Glutamatergic neuron (in vitro differentiated cells): Measurements from ENCODE around the gene BSND. TPM values are rescaled to one million over a fixed set of nuclear protein-coding genes. Genes with fewer than 3 reads are reported as not detected.

ENCODE experiments used
- DNase-seq: peaks from one replicate; pipeline ENCODE4 v3.0.0; 2022
- H3K27ac Mint-ChIP-seq: one replicate; pipeline ENCODE4 v1.8.0; 2020; ENCODE audit warnings: mild to moderate bottlenecking, mixed read lengths, inconsistent platforms; ENCODE audit not compliant: unreplicated experiment
- H3K27me3 Mint-ChIP-seq: one replicate; pipeline ENCODE4 v1.8.0; 2020; ENCODE audit warnings: mild to moderate bottlenecking, moderate library complexity, mixed read lengths, inconsistent platforms; ENCODE audit not compliant: unreplicated experiment
- H3K36me3 Mint-ChIP-seq: one replicate; pipeline ENCODE4 v1.8.0; 2020; ENCODE audit warnings: mild to moderate bottlenecking, mixed read lengths, inconsistent platforms; ENCODE audit not compliant: unreplicated experiment
- H3K4me1 Mint-ChIP-seq: one replicate; pipeline ENCODE4 v1.8.0; 2020; ENCODE audit warnings: mild to moderate bottlenecking, low read depth, mixed read lengths, inconsistent platforms; ENCODE audit not compliant: unreplicated experiment
- H3K4me3 Mint-ChIP-seq: one replicate; pipeline ENCODE4 v1.8.0; 2020; ENCODE audit warnings: mild to moderate bottlenecking, mixed read lengths, inconsistent platforms; ENCODE audit not compliant: unreplicated experiment
- H3K9me3 Mint-ChIP-seq: one replicate; pipeline ENCODE4 v1.8.0; 2020; ENCODE audit warnings: mild to moderate bottlenecking, moderate library complexity, mixed read lengths, inconsistent platforms; ENCODE audit not compliant: unreplicated experiment
- CTCF ChIP-seq: fragments of 200-600 bp; sonication (generic); IDR thresholded peaks from one replicate; pipeline ENCODE4 v1.5.0; 2021; ENCODE audit not compliant: partially characterized antibody, unreplicated experiment
- total RNA-seq: library from RNA; stranded (reverse); fragmentation: NEBNext Ultra II Directional; extraction: Animal tissue kit (Norgen Biotek cat#: 25700); gene quantifications from one replicate; pipeline ENCODE4 v1.2.1, GENCODE V29; 2021; ENCODE audit not compliant: unreplicated experiment

BSND gene
- total RNA-seq, 1 donor from 2014 or later: not detected

DNA sequence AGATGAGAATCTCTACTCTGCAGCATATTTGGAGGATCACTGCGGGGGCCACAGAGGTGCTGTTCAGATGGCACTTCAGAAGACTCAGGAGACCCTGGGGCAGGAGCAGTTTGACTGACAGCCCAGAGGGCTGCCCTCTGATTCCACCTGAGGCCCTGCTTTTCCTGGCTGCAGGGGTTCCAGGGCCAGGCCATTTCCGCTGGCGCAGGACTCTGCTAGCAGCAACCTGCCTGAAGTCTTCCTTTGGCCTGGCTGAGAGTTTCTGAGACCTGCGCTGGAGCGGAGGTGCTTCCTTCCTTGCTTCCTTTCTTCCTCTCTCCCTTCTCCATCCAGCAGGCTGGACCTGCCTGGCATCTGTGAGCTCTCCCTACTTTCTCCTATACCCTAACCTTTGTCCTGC is 52.4 kb downstream of the BSND start:
- peaks cover 3% of the 10 kb centered on the region for H3K9me3 Mint-ChIP-seq
- no peak overlapping the region for H3K27ac Mint-ChIP-seq
- H3K4me3 Mint-ChIP-seq: no peak overlapping the region

GRCh38 chr1:55051621-55052020 is 52.9 kb downstream of the BSND start:
- Mint-ChIP-seq H3K4me1 (peaks cover 1% of the 10 kb centered on the region), H3K27ac (no peak overlapping the region), H3K36me3 (no peaks in the 10 kb centered on the region), H3K27me3 (peaks cover 6% of the 10 kb centered on the region), H3K9me3 (peaks cover 3% of the 10 kb centered on the region), H3K4me3 (no peak overlapping the region)
- DNase-seq: no peak
- no peak for TF ChIP-seq CTCF

More for the DNA sequence above, 52.4 kb downstream of the BSND start:
- no peak for TF ChIP-seq CTCF
- H3K27me3 Mint-ChIP-seq: peaks cover 5% of the 10 kb centered on the region
- H3K4me1 Mint-ChIP-seq: peaks cover 1% of the 10 kb centered on the region
- DNase-seq: no peak
- no peaks in the 10 kb centered on the region for H3K36me3 Mint-ChIP-seq

DNA sequence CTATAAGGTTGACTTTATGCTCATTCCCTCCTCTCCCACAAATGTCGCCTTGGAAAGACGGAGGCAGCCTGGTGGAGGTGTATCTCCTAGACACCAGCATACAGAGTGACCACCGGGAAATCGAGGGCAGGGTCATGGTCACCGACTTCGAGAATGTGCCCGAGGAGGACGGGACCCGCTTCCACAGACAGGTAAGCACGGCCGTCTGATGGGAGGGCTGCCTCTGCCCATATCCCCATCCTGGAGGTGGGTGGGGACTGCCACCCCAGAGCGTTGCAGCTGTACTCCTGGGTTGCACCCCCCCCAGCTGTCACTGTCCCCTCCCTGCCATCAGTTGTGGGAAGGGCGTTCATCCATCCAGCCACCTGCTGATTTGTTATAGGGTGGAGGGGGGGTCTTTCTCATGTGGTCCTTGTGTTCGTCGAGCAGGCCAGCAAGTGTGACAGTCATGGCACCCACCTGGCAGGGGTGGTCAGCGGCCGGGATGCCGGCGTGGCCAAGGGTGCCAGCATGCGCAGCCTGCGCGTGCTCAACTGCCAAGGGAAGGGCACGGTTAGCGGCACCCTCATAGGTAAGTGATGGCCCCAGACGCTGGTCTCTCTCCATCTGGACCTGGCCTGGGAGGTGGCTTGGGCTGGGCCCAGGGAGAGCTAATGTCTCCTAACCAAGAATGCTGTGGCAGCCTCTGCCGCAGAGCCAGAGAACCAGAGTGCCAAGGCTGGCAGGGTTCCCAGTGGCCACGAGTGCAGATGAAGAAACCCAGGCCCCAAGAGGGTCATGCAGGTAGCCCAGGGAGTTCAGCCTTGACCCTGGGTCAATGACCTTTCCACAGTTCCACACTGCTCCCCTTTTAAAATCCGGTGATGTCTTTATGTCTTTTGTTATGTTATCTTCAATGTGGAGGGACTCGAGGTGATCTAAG is 53.7 kb downstream of the BSND start:
- no peak for TF ChIP-seq CTCF
- Mint-ChIP-seq H3K27me3 (peaks cover 8% of the 10 kb centered on the region), H3K36me3 (no peaks in the 10 kb centered on the region), H3K4me3 (no peak overlapping the region), H3K9me3 (peaks cover 3% of the 10 kb centered on the region), H3K4me1 (peaks cover 1% of the 10 kb centered on the region), H3K27ac (no peak overlapping the region)
- DNase-seq: no peak

GRCh38 chr1:55053265-55053954 is 54.7 kb downstream of the BSND start:
- no peak overlapping the region for H3K27ac Mint-ChIP-seq

More at GRCh38 chr1:55053265-55053954, 54.7 kb downstream of the BSND start:
- Mint-ChIP-seq H3K4me3 (no peak overlapping the region), H3K9me3 (peaks cover 3% of the 10 kb centered on the region), H3K4me1 (peaks cover 1% of the 10 kb centered on the region), H3K27me3 (peaks cover 11% of the 10 kb centered on the region), H3K36me3 (no peaks in the 10 kb centered on the region)
- TF ChIP-seq CTCF: no peak
- no peak for DNase-seq
